Mesendoderm (in vitro differentiated cells): ENCODE measurements around the gene FAF1.

ENCODE experiments used
- DNase-seq: peaks from one replicate; pipeline ENCODE4 v3.0.0; 2013
- H2AK5ac ChIP-seq: 2 replicates; pipeline ENCODE4 v1.6.1; 2013; ENCODE audit warnings: low read length, inconsistent platforms
- H2BK120ac ChIP-seq: 2 replicates; pipeline ENCODE4 v1.6.1; 2013; ENCODE audit warnings: low read depth, mild to moderate bottlenecking, low read length, moderate library complexity, mixed read lengths
- H2BK15ac ChIP-seq: replicated peaks from 2 replicates; pipeline ENCODE4 v1.6.1; 2013; ENCODE audit warnings: low read depth, mild to moderate bottlenecking, moderate library complexity
- H2BK5ac ChIP-seq: 2 replicates; pipeline ENCODE4 v1.6.1; 2013; ENCODE audit warnings: low read length, inconsistent platforms
- H3K18ac ChIP-seq: 2 replicates; pipeline ENCODE4 v1.6.1; 2013; ENCODE audit warnings: mild to moderate bottlenecking, low read length, mixed read lengths
- H3K23ac ChIP-seq: one replicate; pipeline ENCODE4 v1.6.1; 2013; ENCODE audit warnings: low read length
- H3K27ac ChIP-seq: 2 replicates; pipeline ENCODE4 v1.5.1; 2013; ENCODE audit warnings: low read depth, mild to moderate bottlenecking, inconsistent platforms, low read length, moderate library complexity
- H3K27me3 ChIP-seq: 2 replicates; pipeline ENCODE4 v1.6.1; 2013; ENCODE audit warnings: low read length, control low read depth, mild to moderate bottlenecking, inconsistent platforms; ENCODE audit not compliant: insufficient read depth, poor library complexity
- H3K36me3 ChIP-seq: 2 replicates; pipeline ENCODE4 v1.6.1; 2013; ENCODE audit warnings: low read length, inconsistent platforms; ENCODE audit not compliant: control insufficient read depth, insufficient read depth
- H3K4ac ChIP-seq: one replicate; pipeline ENCODE4 v1.6.1; 2013; ENCODE audit warnings: low read depth, mild to moderate bottlenecking, low read length, moderate library complexity
- H3K4me1 ChIP-seq: 2 replicates; pipeline ENCODE4 v1.6.1; 2013; ENCODE audit warnings: low read depth, low read length, inconsistent platforms; ENCODE audit not compliant: control insufficient read depth
- H3K4me2 ChIP-seq: 2 replicates; pipeline ENCODE4 v1.6.1; 2013; ENCODE audit warnings: low read length
- H3K4me3 ChIP-seq: 2 replicates; pipeline ENCODE4 v1.5.1; 2013; ENCODE audit warnings: mild to moderate bottlenecking, low read length
- H3K56ac ChIP-seq: one replicate; pipeline ENCODE4 v1.6.1; 2013; ENCODE audit warnings: low read length
- H3K79me1 ChIP-seq: 2 replicates; pipeline ENCODE4 v1.6.1; 2013; ENCODE audit warnings: low read length, inconsistent platforms
- H3K79me2 ChIP-seq: 2 replicates; pipeline ENCODE4 v1.6.1; 2013; ENCODE audit warnings: mild to moderate bottlenecking, low read length; ENCODE audit not compliant: control insufficient read depth, insufficient read depth
- H3K9ac ChIP-seq: 2 replicates; pipeline ENCODE4 v1.6.1; 2013; ENCODE audit warnings: low read length, inconsistent platforms
- H4K5ac ChIP-seq: one replicate; pipeline ENCODE4 v1.6.1; 2013; ENCODE audit warnings: low read length
- H4K8ac ChIP-seq: one replicate; pipeline ENCODE4 v1.6.1; 2013; ENCODE audit warnings: low read depth, mild to moderate bottlenecking, control low read depth, low read length, moderate library complexity
- WGBS: extraction: QIAGEN DNeasy Blood & Tissue Kit; methylation state at CpG from one replicate; pipeline ENCODE4 v1.1.7; 2013; ENCODE audit warnings: low lambda C conversion rate, missing lambda C conversion rate; ENCODE audit not compliant: insufficient coverage; ENCODE audit errors: extremely low coverage; 5-methylcytosine and 5-hydroxymethylcytosine counted together

Gene FAF1

GRCh38 chr1:50418600-50419109, 541.4 kb downstream of the FAF1 start:
- Histone ChIP-seq H3K4me1 (peaks cover 3% of the 10 kb centered on the region), H3K18ac (no peak overlapping the region), H4K8ac (no peak overlapping the region), H3K79me1 (no peaks in the 10 kb centered on the region), H3K56ac (peak overlapping the region; percentile 72), H3K4me2 (peak overlapping the region; percentile 79), H4K5ac (no peak overlapping the region), H3K9ac (peak overlapping the region; percentile 45), H3K4me3 (no peak overlapping the region), H2BK5ac (no peak overlapping the region), H2AK5ac (no peak overlapping the region), H3K4ac (no peak overlapping the region), H3K27me3 (peaks cover 81% of the 10 kb centered on the region), H3K23ac (peak overlapping the region; percentile 80), H2BK120ac (no peak overlapping the region), H2BK15ac (no peak overlapping the region), H3K27ac (no peak overlapping the region), H3K79me2 (no peaks in the 10 kb centered on the region), H3K36me3 (no peaks in the 10 kb centered on the region)
- WGBS = no CpG with 5 or more reads among the region's 64 CpGs
- peak; percentile 59 for DNase-seq

GRCh38 chr1:50417946-50418599, 542.0 kb downstream of the FAF1 start:
- Histone ChIP-seq H3K4me2 (no peak overlapping the region), H3K4me1 (peaks cover 3% of the 10 kb centered on the region), H3K27ac (no peak overlapping the region), H3K4me3 (no peak overlapping the region), H3K9ac (no peak overlapping the region), H3K36me3 (no peaks in the 10 kb centered on the region), H3K18ac (no peak overlapping the region), H3K56ac (peak overlapping the region; percentile 72), H3K23ac (no peak overlapping the region), H2BK15ac (no peak overlapping the region), H2BK5ac (no peak overlapping the region), H4K5ac (no peak overlapping the region), H4K8ac (no peak overlapping the region), H3K4ac (no peak overlapping the region), H2BK120ac (no peak overlapping the region), H3K79me2 (no peaks in the 10 kb centered on the region), H3K27me3 (peaks cover 82% of the 10 kb centered on the region), H3K79me1 (no peaks in the 10 kb centered on the region), H2AK5ac (no peak overlapping the region)
- peak; percentile 42 for DNase-seq
- WGBS = no CpG with 5 or more reads among the region's 20 CpGs

GRCh38 chr1:50417507-50417906, 542.6 kb downstream of the FAF1 start:
- no peaks in the 10 kb centered on the region for H3K79me1 ChIP-seq
- H3K79me2 ChIP-seq = no peaks in the 10 kb centered on the region
- no peak overlapping the region for H2BK15ac ChIP-seq
- H3K4me2 ChIP-seq = peak overlapping the region; percentile 34
- no peak overlapping the region for H3K9ac ChIP-seq
- H4K8ac ChIP-seq = no peak overlapping the region
- no peak overlapping the region for H2AK5ac ChIP-seq
- H3K23ac ChIP-seq = no peak overlapping the region
- H3K27me3 ChIP-seq = peaks cover 83% of the 10 kb centered on the region
- H3K18ac ChIP-seq = no peak overlapping the region
- peak; percentile 25 for DNase-seq
- no CpG with 5 or more reads among the region's 23 CpGs for WGBS
- H4K5ac ChIP-seq = no peak overlapping the region
- H2BK5ac ChIP-seq = no peak overlapping the region
- H3K4me3 ChIP-seq = no peak overlapping the region
- no peak overlapping the region for H3K27ac ChIP-seq
- H3K4ac ChIP-seq = no peak overlapping the region
- H3K56ac ChIP-seq = no peak overlapping the region
- H3K4me1 ChIP-seq = peaks cover under 1% of the 10 kb centered on the region
- H3K36me3 ChIP-seq = no peaks in the 10 kb centered on the region
- no peak overlapping the region for H2BK120ac ChIP-seq

- no CpG with 5 or more reads among the region's 46 CpGs for WGBS
- no peak overlapping the region for H2BK120ac ChIP-seq
Observed at GRCh38 chr1:50416553-50417453, 543.3 kb downstream of the FAF1 start.

GRCh38 chr1:50416150-50416527, 543.9 kb downstream of the FAF1 start:
- Histone ChIP-seq H3K56ac (peak overlapping the region; percentile 17), H3K4ac (no peak overlapping the region), H2BK15ac (no peak overlapping the region), H4K8ac (no peak overlapping the region), H3K9ac (peak overlapping the region; percentile 5), H3K18ac (no peak overlapping the region), H3K36me3 (no peaks in the 10 kb centered on the region), H2AK5ac (no peak overlapping the region), H3K79me2 (no peaks in the 10 kb centered on the region), H3K27ac (no peak overlapping the region), H3K4me2 (peak overlapping the region; percentile 19), H3K4me3 (no peak overlapping the region), H3K23ac (no peak overlapping the region), H3K27me3 (peaks cover 72% of the 10 kb centered on the region), H3K4me1 (no peaks in the 10 kb centered on the region), H4K5ac (no peak overlapping the region), H2BK120ac (no peak overlapping the region), H2BK5ac (no peak overlapping the region), H3K79me1 (no peaks in the 10 kb centered on the region)
- peak; percentile 53 for DNase-seq
- whole genome bisulfite sequencing = no CpG with 5 or more reads among the region's 25 CpGs

More at GRCh38 chr1:50416553-50417453, 543.3 kb downstream of the FAF1 start:
- Histone ChIP-seq H4K8ac (no peak overlapping the region), H3K56ac (no peak overlapping the region), H3K18ac (no peak overlapping the region), H3K27me3 (peaks cover 79% of the 10 kb centered on the region), H3K9ac (peak overlapping the region; percentile 31), H2AK5ac (no peak overlapping the region), H3K4me1 (no peaks in the 10 kb centered on the region), H3K23ac (no peak overlapping the region), H3K4me3 (no peak overlapping the region), H3K79me1 (no peaks in the 10 kb centered on the region), H4K5ac (no peak overlapping the region), H3K4me2 (peak overlapping the region; percentile 19), H3K79me2 (no peaks in the 10 kb centered on the region), H3K36me3 (no peaks in the 10 kb centered on the region), H2BK5ac (no peak overlapping the region), H2BK15ac (no peak overlapping the region), H3K27ac (no peak overlapping the region), H3K4ac (no peak overlapping the region)
- DNase-seq = peak; percentile 85
